CMK (cell line): Measurements from ENCODE around the gene DSCAML1.
A peak's percentile ranks its signal among the peaks of the same experiment; 100 is the strongest.

Experiments
- DNase-seq: peaks from one replicate; pipeline ENCODE4 v3.0.0-alpha.2; 2010; ENCODE audit warnings: low read depth

DSCAML1 gene

GRCh38 chr11:117443266-117444186 is 353.5 kb downstream of the DSCAML1 start:
- peak; percentile 30 for DNase-seq

GRCh38 chr11:117442869-117443239 is 354.2 kb downstream of the DSCAML1 start:
- no peak for DNase-seq

GRCh38 chr11:117442049-117442868 is 354.8 kb downstream of the DSCAML1 start:
- DNase-seq, result no peak

GRCh38 chr11:117441146-117441975 is 355.7 kb downstream of the DSCAML1 start:
- no peak for DNase-seq

- DNase-seq, result no peak
These were observed 356.8 kb downstream of the DSCAML1 start for GRCh38 chr11:117440258-117440657.

- no peak for DNase-seq
These were observed 357.8 kb downstream of the DSCAML1 start for GRCh38 chr11:117439256-117439655.

- DNase-seq, result no peak
These were observed 358.5 kb downstream of the DSCAML1 start for GRCh38 chr11:117438371-117439000.

GRCh38 chr11:117437791-117438130 is 359.3 kb downstream of the DSCAML1 start:
- no peak for DNase-seq

- no peak for DNase-seq
These were observed 359.8 kb downstream of the DSCAML1 start for GRCh38 chr11:117437041-117437790.

- no peak for DNase-seq
These were observed 361.7 kb downstream of the DSCAML1 start for GRCh38 chr11:117435326-117435725.

GRCh38 chr11:117434481-117434880 is 362.5 kb downstream of the DSCAML1 start:
- DNase-seq, result no peak

GRCh38 chr11:117433717-117434116 is 363.3 kb downstream of the DSCAML1 start:
- DNase-seq, result no peak

GRCh38 chr11:117431436-117431835 is 365.6 kb downstream of the DSCAML1 start:
- no peak for DNase-seq

GRCh38 chr11:117430293-117430955 is 366.6 kb downstream of the DSCAML1 start:
- no peak for DNase-seq

GRCh38 chr11:117428856-117429229 is 368.2 kb downstream of the DSCAML1 start:
- no peak for DNase-seq

GRCh38 chr11:117428186-117428855 is 368.7 kb downstream of the DSCAML1 start:
- DNase-seq, result no peak

GRCh38 chr11:117427356-117427874 is 369.6 kb downstream of the DSCAML1 start:
- DNase-seq, result no peak

GRCh38 chr11:117426941-117427340 is 370.1 kb downstream of the DSCAML1 start:
- no peak for DNase-seq

- no peak for DNase-seq
These were observed 370.7 kb downstream of the DSCAML1 start for GRCh38 chr11:117426297-117426685.
